Smooth muscle cell (in vitro differentiated cells): ENCODE results near the gene SYCE3. TPM values are rescaled to one million over a fixed set of nuclear protein-coding genes. Genes with fewer than 3 reads are reported as not detected.

Source experiments
- DNase-seq: peaks from one replicate; lab custom pipeline; 2025; ENCODE audit not compliant: unreplicated experiment; lab: John Stamatoyannopoulos, UW
- H2AFZ ChIP-seq: fragments of 200-600 bp; sonication (generic); 2 replicates; pipeline ENCODE4 v1.6.0; 2016; ENCODE audit warnings: antibody characterized with exemption, low read depth, mild to moderate bottlenecking
- H3F3A ChIP-seq: fragments of 200-600 bp; sonication (generic); 2 replicates; pipeline ENCODE4 v1.6.0; 2017; ENCODE audit warnings: antibody characterized with exemption, low read depth
- H3K27ac ChIP-seq: fragments of 200-600 bp; sonication (generic); 2 replicates; pipeline ENCODE4 v1.5.1; 2016; ENCODE audit warnings: low read depth, mild to moderate bottlenecking
- H3K27me3 ChIP-seq: fragments of 200-600 bp; sonication (generic); 2 replicates; pipeline ENCODE4 v1.6.1; 2016; ENCODE audit warnings: low read depth, mild to moderate bottlenecking
- H3K36me3 ChIP-seq: fragments of 200-600 bp; sonication (generic); 2 replicates; pipeline ENCODE4 v1.5.1; 2016; ENCODE audit warnings: low read depth
- H3K4me1 ChIP-seq: fragments of 200-600 bp; sonication (generic); 2 replicates; pipeline ENCODE4 v1.5.1; 2016; ENCODE audit warnings: low read depth
- H3K4me2 ChIP-seq: fragments of 200-600 bp; sonication (generic); 2 replicates; pipeline ENCODE4 v1.6.0; 2016; ENCODE audit warnings: mild to moderate bottlenecking
- H3K4me3 ChIP-seq: fragments of 200-600 bp; sonication (generic); 2 replicates; pipeline ENCODE4 v1.5.1; 2016; ENCODE audit warnings: mild to moderate bottlenecking
- H3K79me2 ChIP-seq: fragments of 200-600 bp; sonication (generic); 2 replicates; pipeline ENCODE4 v1.6.0; 2016; ENCODE audit warnings: low read depth, mild to moderate bottlenecking
- H3K9ac ChIP-seq: fragments of 200-600 bp; sonication (generic); 2 replicates; pipeline ENCODE4 v1.6.0; 2016; ENCODE audit warnings: low read depth
- H3K9me3 ChIP-seq: fragments of 200-600 bp; sonication (generic); replicated peaks from 2 replicates; pipeline ENCODE4 v1.5.1; 2016; ENCODE audit warnings: low read depth
- H4K20me1 ChIP-seq: fragments of 200-600 bp; sonication (generic); 2 replicates; pipeline ENCODE4 v1.6.0; 2016; ENCODE audit warnings: low read depth
- CTCF ChIP-seq: fragments of 200-600 bp; sonication (generic); IDR thresholded peaks from 2 replicates; pipeline ENCODE4 v1.5.1; 2017; ENCODE audit warnings: borderline replicate concordance, mild to moderate bottlenecking, antibody characterized with exemption; ENCODE audit not compliant: insufficient read depth, poor library complexity, severe bottlenecking
- WGBS: methylation state at CpG from one replicate; pipeline ENCODE4 v1.1.7; 2016; ENCODE audit warnings: low lambda C conversion rate; 5-methylcytosine and 5-hydroxymethylcytosine counted together
- polyA plus RNA-seq: library from polyadenylated mRNA; unstranded; fragments of >200 nt; fragmentation: Nextera tagmentation; extraction: Ambion mirVana; gene quantifications from 2 replicates; pipeline ENCODE4 v1.2.1, GENCODE V29; 2016
- total RNA-seq: library from RNA; depleted of rRNA; stranded (reverse); fragments of >200 nt; gene quantifications from 2 replicates; pipeline ENCODE4 v1.2.3, GENCODE V29; 2014

Gene SYCE3
- total and polyA plus RNA-seq, 2 experiments from 2014 or later = not detected

GRCh38 chr22:50517495-50518260 is 45.0 kb downstream of the SYCE3 start:
- no peak overlapping the region for H3K27ac ChIP-seq
- H3K36me3 ChIP-seq = no peaks in the 10 kb centered on the region
- H3F3A ChIP-seq = no peaks in the 10 kb centered on the region
- no peaks in the 10 kb centered on the region for H3K9me3 ChIP-seq
- no peak overlapping the region for H3K4me2 ChIP-seq
- H2AFZ ChIP-seq = no peak overlapping the region
- H3K27me3 ChIP-seq = no peaks in the 10 kb centered on the region
- no peak overlapping the region for H3K4me3 ChIP-seq
- no peak overlapping the region for H3K9ac ChIP-seq
- WGBS = 94% methylated on average over 20 of the region's 20 CpGs
- no peak for DNase-seq
- H4K20me1 ChIP-seq = peaks cover 21% of the 10 kb centered on the region
- TF ChIP-seq CTCF = no peak
- H3K4me1 ChIP-seq = no peaks in the 10 kb centered on the region
- H3K79me2 ChIP-seq = peaks cover 17% of the 10 kb centered on the region

- Histone ChIP-seq H3K9ac (no peak overlapping the region), H3K27ac (no peak overlapping the region), H4K20me1 (peaks cover 25% of the 10 kb centered on the region), H3K27me3 (no peaks in the 10 kb centered on the region), H3K36me3 (no peaks in the 10 kb centered on the region), H3K4me2 (no peak overlapping the region), H3K4me3 (no peak overlapping the region), H3K79me2 (peaks cover 24% of the 10 kb centered on the region), H3K9me3 (no peaks in the 10 kb centered on the region), H3K4me1 (no peaks in the 10 kb centered on the region), H2AFZ (no peak overlapping the region), H3F3A (no peaks in the 10 kb centered on the region)
- 98% methylated on average over 16 of the region's 16 CpGs for WGBS
- TF ChIP-seq CTCF = no peak
- no peak for DNase-seq
These were observed 45.8 kb downstream of the SYCE3 start for GRCh38 chr22:50516891-50517290.

- H3K4me2 ChIP-seq = no peak overlapping the region
- WGBS = 91% methylated on average over 8 of the region's 8 CpGs
- no peaks in the 10 kb centered on the region for H3F3A ChIP-seq
- H2AFZ ChIP-seq = no peak overlapping the region
- no peak overlapping the region for H3K27ac ChIP-seq
- peaks cover 25% of the 10 kb centered on the region for H4K20me1 ChIP-seq
- H3K27me3 ChIP-seq = no peaks in the 10 kb centered on the region
- TF ChIP-seq CTCF = no peak
- H3K79me2 ChIP-seq = peaks cover 32% of the 10 kb centered on the region
- no peak overlapping the region for H3K9ac ChIP-seq
- no peaks in the 10 kb centered on the region for H3K4me1 ChIP-seq
- no peak overlapping the region for H3K4me3 ChIP-seq
- H3K36me3 ChIP-seq = no peaks in the 10 kb centered on the region
- no peaks in the 10 kb centered on the region for H3K9me3 ChIP-seq
- DNase-seq = no peak
These were observed 46.7 kb downstream of the SYCE3 start for GRCh38 chr22:50516068-50516467.

- H3K9me3 ChIP-seq = no peaks in the 10 kb centered on the region
- H3K4me3 ChIP-seq = no peak overlapping the region
- no peak overlapping the region for H3K4me2 ChIP-seq
- H4K20me1 ChIP-seq = peaks cover 31% of the 10 kb centered on the region
- H2AFZ ChIP-seq = no peak overlapping the region
- no peaks in the 10 kb centered on the region for H3K36me3 ChIP-seq
- peaks cover 59% of the 10 kb centered on the region for H3K79me2 ChIP-seq
- H3F3A ChIP-seq = peaks cover 6% of the 10 kb centered on the region
- DNase-seq = no peak
- no peak overlapping the region for H3K9ac ChIP-seq
- H3K4me1 ChIP-seq = peaks cover 5% of the 10 kb centered on the region
- no peak overlapping the region for H3K27ac ChIP-seq
- H3K27me3 ChIP-seq = no peaks in the 10 kb centered on the region
- no peak for TF ChIP-seq CTCF
- 97% methylated on average over 15 of the region's 15 CpGs for whole genome bisulfite sequencing
These were observed 49.5 kb downstream of the SYCE3 start for GRCh38 chr22:50513175-50513574.
